Fibroblast of the aortic adventitia (primary cell): ENCODE data around the gene HNRNPA1. TPM values are rescaled to one million over a fixed set of nuclear protein-coding genes. Genes with fewer than 3 reads are reported as not detected.

Experiments
- DNase-seq: peaks from one replicate; pipeline ENCODE4 v3.0.0-alpha.2; 2010; ENCODE audit warnings: low read depth
- H3K4me3 ChIP-seq: 2 replicates; pipeline ENCODE4 v1.5.1; 2011; ENCODE audit warnings: low read depth, mild to moderate bottlenecking, control low read depth, low read length, moderate library complexity
- CTCF ChIP-seq: IDR thresholded peaks from 2 replicates; pipeline ENCODE4 v1.5.1; 2011; ENCODE audit warnings: mild to moderate bottlenecking, low read length, control low read depth, inconsistent platforms; ENCODE audit not compliant: insufficient read depth
- total RNA-seq: library from RNA; depleted of rRNA; stranded (reverse); fragments of >200 nt; gene quantifications from 2 replicates; pipeline ENCODE4 v1.2.3, GENCODE V29; 2012; ENCODE audit warnings: low replicate concordance

HNRNPA1 gene
- total RNA-seq, 1 donor = 435 TPM

DNA sequence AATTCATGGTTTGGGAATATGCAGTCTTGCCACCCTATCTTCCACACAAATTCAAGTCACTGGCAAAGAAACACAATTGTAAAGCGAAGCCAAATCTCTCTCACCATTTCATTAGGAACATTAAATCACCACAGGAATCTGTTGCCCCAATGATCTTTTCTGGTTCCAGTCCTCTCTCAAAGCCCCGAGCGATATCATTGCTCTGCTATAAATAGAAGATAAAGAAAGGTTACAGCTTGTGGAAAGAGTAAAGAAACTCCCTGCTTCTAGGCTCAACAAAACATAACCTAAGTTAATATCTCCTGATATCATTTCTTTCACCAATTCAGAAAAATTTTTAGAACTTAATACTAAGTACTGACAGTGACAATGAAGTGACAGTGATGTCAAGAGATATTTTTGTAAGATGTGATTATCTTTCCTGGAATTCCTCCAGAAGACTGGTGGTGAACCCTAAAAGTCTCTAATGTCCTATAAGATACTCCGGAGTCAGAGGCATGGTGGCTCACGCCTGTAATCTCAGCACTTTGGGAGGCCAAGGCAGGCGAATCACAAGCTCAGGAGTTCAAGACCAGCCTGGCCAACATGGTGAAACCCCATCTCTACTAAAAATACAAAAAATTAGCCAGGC is 34.4 kb upstream of the HNRNPA1 start:
- no peak for TF ChIP-seq CTCF
- no peak overlapping the region for H3K4me3 ChIP-seq
- DNase-seq = no peak

GRCh38 chr12:54249489-54249888 is 31.0 kb upstream of the HNRNPA1 start:
- no peak for DNase-seq
- no peak for TF ChIP-seq CTCF
- H3K4me3 ChIP-seq = no peak overlapping the region

DNA sequence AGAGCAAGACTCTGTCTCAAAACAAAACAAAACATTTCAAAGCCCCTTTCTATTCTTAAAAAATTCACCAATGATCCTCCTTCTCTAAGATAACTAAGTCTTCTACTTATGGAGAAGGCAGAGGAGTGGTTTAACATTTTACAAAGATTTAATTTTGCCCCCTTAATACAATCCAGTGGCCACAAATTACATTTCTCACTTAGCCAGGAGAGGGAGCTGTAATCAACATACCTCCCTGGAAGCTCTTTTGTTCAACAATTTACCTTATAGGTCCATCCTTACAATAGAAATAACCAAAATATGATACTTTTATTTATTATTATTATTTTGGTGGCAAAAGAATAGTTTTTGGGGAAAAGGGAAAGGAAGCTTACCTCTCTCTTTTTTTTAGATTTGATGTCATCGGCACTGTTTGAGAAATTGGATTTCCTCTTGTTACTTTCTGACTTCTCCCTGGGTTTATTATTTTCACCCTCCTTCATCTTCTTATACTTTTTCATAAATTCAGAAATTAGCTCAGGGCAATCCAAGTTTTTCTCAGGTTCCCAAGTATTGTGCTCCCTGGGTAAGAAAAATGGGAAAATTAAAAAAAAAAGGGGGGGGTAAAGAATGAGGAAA is 28.8 kb upstream of the HNRNPA1 start:
- DNase-seq = peak; percentile 73
- TF ChIP-seq CTCF = peak; percentile 70
- H3K4me3 ChIP-seq = no peak overlapping the region

DNA sequence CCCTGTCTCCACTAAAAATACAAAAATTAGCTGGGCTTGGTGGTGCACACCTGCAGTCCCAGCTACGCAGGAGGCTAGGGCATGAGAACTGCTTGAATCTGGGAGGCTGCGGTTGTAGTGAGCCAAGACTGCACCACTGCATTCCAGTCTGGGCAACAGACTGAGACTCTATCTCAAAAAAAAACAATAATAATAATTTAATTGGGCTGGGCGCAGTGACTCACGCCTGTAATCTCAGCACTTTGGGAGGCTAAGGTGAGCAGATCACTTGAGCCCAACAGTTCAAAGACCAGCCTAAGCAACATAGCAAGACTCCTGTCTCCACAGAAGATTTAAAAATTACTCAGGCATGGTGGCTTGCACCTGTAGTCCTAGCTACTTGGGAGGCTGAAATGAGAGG is 27.3 kb upstream of the HNRNPA1 start:
- no peak for DNase-seq
- TF ChIP-seq CTCF = no peak
- no peak overlapping the region for H3K4me3 ChIP-seq

- no peak for DNase-seq
- TF ChIP-seq CTCF = no peak
- H3K4me3 ChIP-seq = no peak overlapping the region
Measured at GRCh38 chr12:54257332-54257731, 23.2 kb upstream of the HNRNPA1 start.

- DNase-seq = peak; percentile 57
- H3K4me3 ChIP-seq = peak overlapping the region; percentile 5
- TF ChIP-seq CTCF = no peak
Measured at GRCh38 chr12:54258201-54258681, 22.3 kb upstream of the HNRNPA1 start.
